Non-pigmented ciliary epithelial cell (primary cell): ENCODE data around the gene RNF149.
"Not testable (repeated sequence)": the region's sequence is repeated elsewhere in the genome, so short reads cannot be mapped to it uniquely, and the experiment has no call there.

Experiments used
- DNase-seq: peaks from one replicate; pipeline ENCODE4 v3.0.0-alpha.2; 2010; ENCODE audit warnings: low read depth

RNF149 gene

GRCh38 chr2:101308432-101309210 is at the start of gene RNF149:
RNF149 (minus strand) TSS chr2:101308701; CDS start chr2:101308588, 113 bp downstream.
- no peak for DNase-seq

- DNase-seq = no peak
Observed at GRCh38 chr2:101357376-101357775, 48.9 kb upstream of the RNF149 start.

GRCh38 chr2:101356521-101356920 is 48.0 kb upstream of the RNF149 start:
- DNase-seq = no peak

GRCh38 chr2:101356055-101356454 is 47.6 kb upstream of the RNF149 start:
- no peak for DNase-seq

- no peak for DNase-seq
Observed at GRCh38 chr2:101355401-101356054, 47.0 kb upstream of the RNF149 start.

GRCh38 chr2:101354420-101355311 is 46.2 kb upstream of the RNF149 start:
- DNase-seq = no peak

- DNase-seq = not testable (repeated sequence)
Observed at GRCh38 chr2:101352631-101353030, 44.1 kb upstream of the RNF149 start.

- no peak for DNase-seq
Observed at GRCh38 chr2:101351207-101351606, 42.7 kb upstream of the RNF149 start.

DNA sequence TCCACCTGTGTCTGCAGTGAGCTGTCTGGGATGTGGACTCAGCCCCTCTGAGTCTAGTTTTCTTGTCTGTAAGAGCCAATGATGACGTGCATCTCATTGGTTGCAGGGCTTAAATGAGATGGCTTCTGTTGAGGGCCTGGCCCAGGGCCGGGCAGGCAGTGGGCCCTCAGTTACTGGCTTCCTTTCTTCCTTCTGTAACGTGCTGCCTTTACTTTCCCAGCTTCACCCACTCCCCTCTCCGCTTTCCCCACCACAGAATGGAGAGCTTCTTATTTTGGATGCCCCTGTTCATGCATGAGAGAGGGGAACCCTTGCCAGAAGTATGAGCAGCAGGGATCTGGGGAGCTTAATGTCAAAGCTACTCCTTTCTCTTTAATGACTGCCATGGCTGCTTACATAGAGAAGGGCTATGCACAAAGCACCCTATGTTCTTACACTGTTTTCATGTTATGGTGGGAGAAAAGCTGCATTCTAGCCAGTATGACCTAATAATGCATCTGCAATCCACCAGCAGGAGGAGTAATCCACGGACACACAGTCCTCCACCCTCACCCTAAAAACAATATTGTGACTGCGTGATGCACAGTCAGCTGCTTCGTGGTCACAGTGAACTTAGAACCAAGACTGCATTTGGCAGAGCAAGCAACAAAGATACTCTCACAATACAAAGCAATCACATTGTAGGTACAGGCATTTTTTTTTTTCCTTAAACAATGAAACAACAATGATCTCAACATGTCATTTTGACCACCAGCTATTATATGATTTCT is 41.6 kb upstream of the RNF149 start:
- no peak for DNase-seq

- no peak for DNase-seq
Observed at GRCh38 chr2:101348883-101349282, 40.4 kb upstream of the RNF149 start.

- no peak for DNase-seq
Observed at GRCh38 chr2:101346909-101347308, 38.4 kb upstream of the RNF149 start.

- no peak for DNase-seq
Observed at GRCh38 chr2:101344137-101344536, 35.6 kb upstream of the RNF149 start.

- no peak for DNase-seq
Observed at GRCh38 chr2:101342625-101343008, 34.1 kb upstream of the RNF149 start.

- DNase-seq = no peak
Observed at GRCh38 chr2:101341901-101342624, 33.6 kb upstream of the RNF149 start.

- DNase-seq = no peak
Observed at GRCh38 chr2:101341421-101341820, 32.9 kb upstream of the RNF149 start.

- DNase-seq = no peak
Observed at GRCh38 chr2:101340141-101340551, 31.6 kb upstream of the RNF149 start.

GRCh38 chr2:101339266-101339880 is 30.9 kb upstream of the RNF149 start:
- DNase-seq = no peak

DNA sequence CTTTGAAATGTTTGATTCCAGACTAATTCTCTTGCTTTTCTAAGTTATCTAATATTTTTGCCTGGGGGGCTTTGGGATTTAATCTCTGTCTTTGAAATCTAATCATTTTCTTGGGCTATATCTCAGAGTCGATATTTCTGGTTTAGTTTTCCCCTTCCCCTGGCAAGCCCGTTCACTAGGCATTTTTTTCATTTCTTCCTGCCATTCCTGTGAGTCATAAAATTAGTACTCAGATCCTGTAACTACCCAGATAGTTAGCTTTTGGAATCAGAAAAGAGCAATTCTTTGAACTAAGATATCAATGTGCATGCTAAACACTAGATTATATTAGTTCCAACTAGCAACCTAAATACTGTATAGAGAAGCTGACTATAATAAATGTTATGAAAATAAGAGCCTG is 29.4 kb upstream of the RNF149 start:
- no peak for DNase-seq

DNA sequence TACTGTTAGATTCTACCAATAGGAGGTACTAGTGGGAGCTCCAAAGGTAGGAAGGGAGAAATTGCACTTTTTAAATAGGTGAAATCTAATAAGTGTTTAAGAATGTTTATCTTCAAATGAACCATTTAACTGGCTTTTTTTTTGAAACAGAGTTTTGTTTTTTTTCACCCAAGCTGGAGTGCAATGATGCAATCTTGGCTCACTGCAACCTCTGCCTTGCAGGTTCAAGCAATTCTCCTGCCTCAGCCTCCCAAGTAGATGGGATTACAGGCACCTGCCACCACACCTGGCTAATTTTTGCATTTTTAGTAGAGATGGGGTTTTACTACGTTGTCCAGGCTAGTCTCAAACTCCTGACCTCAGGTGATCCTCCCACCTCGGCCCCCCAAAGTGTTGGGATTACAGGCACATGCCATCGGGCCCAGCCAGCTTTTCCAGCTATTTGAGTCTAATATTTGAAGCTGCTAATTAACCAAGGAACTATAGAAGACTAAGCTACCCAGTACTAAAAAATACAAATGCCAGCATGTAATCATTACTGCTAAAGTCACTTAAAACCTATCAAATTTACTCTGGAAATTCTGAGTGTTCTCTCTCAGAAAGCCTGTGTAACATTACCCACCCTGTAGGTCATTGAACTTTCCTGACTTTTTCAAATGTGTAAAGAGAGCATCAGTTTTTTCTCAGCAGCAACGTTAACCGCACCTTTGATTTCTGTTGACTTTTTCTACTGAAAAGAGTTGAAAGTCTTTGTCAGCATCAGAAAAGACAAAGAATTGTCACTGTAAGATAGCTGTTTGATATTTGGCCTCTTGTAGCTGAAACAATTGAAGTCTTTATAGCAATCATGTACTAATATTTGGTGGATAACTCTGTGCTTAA is 24.6 kb upstream of the RNF149 start:
- DNase-seq = no peak

DNA sequence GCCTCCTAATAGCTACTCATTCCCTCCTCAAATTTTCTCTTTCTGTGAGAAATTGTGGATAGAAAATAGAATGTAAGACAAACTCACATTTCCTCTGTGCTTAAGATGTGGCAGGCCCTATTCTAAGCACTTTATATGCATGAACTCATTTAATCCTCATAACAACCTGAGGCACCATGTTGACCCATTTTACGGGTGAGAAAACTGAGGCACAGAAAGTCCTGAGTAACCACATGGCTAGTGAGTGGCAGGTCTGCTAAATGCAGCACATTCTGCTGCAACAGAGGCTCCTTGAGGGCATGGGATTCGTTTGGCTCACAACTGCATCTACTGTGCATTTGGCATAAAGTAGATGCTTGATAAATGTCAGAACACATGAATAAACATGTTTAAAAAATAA is 22.7 kb upstream of the RNF149 start:
- no peak for DNase-seq
